Esophagus squamous epithelium (tissue), 5 donors: ENCODE data around the gene THBS1. TPM values are rescaled to one million over a fixed set of nuclear protein-coding genes. Genes with fewer than 3 reads are reported as not detected.

Experiments used
- DNase-seq: peaks from one replicate; lab custom pipeline; 2025; lab: John Stamatoyannopoulos, UW
- H3K27ac ChIP-seq, 4 donors: fragments of 200-600 bp; sonication (generic); one replicate each; pipeline ENCODE4 v1.5.1; 2016 to 2019; ENCODE audit warnings: mild to moderate bottlenecking in 1 of 4
- H3K27me3 ChIP-seq, 4 donors: fragments of 200-600 bp; sonication (generic); 1 replicate in 3 of 4; 2 replicates in 1 of 4; pipeline versions ENCODE4 v1.5.1 to v1.6.0; 2017 to 2021; ENCODE audit warnings: antibody characterized with exemption in 1 of 4
- H3K36me3 ChIP-seq, 3 donors: fragments of 200-600 bp; sonication (generic); one replicate each; pipeline ENCODE4 v1.5.1; 2016 to 2019
- H3K4me1 ChIP-seq, 3 donors: fragments of 200-600 bp; sonication (generic); one replicate each; pipeline ENCODE4 v1.5.1; 2017 to 2019
- H3K4me3 ChIP-seq, 4 donors: fragments of 200-600 bp; sonication (generic); 1 replicate in 3 of 4; 2 replicates in 1 of 4; pipeline ENCODE4 v1.5.1; 2016 to 2019; ENCODE audit warnings: mild to moderate bottlenecking in 2 of 4, moderate library complexity in 1 of 4
- H3K9me3 ChIP-seq, 3 donors: fragments of 200-600 bp; sonication (generic); one replicate each; pipeline ENCODE4 v1.5.1; 2016 to 2019
- POLR2A ChIP-seq, 4 donors: fragments of 450-650 bp; IDR thresholded peaks; one replicate each; pipeline ENCODE4 v1.6.1; 2017; ENCODE audit warnings: antibody characterized with exemption in 4 of 4, mild to moderate bottlenecking in 4 of 4, moderate library complexity in 3 of 4
- WGBS, 2 donors: methylation state at CpG; one replicate each; pipeline ENCODE4 v1.1.5; 2018; 5-methylcytosine and 5-hydroxymethylcytosine counted together
- intact Hi-C: fragments of 100-400 bp; cut with DNase I; formaldehyde crosslinking; loops from one replicate; pipeline ENCODE4 v1.15.0; 2022
- total RNA-seq, 4 donors: library from RNA; depleted of rRNA; stranded (reverse); fragments of >200 nt; gene quantifications; one replicate each; pipeline ENCODE4 v1.1.0, GENCODE V29; 2016
- TF ChIP-seq, protein P1 (sequence below), 6 experiments: fragments of 450-650 bp in 4 of 6; fragments of 200-600 bp in 2 of 6; sonication (generic) in 2 of 6; IDR thresholded peaks; one replicate each; pipeline ENCODE4 v1.5.1; 2016 to 2019; ENCODE audit warnings: antibody characterized with exemption in 6 of 6, mild to moderate bottlenecking in 4 of 6, moderate library complexity in 4 of 6
- donor health status: DM: yes; HTN: yes; CAD: no.

Gene THBS1
- total RNA-seq, 4 donors from 2014 or later, result 6.3 to 110 (median 63.8) TPM

DNA sequence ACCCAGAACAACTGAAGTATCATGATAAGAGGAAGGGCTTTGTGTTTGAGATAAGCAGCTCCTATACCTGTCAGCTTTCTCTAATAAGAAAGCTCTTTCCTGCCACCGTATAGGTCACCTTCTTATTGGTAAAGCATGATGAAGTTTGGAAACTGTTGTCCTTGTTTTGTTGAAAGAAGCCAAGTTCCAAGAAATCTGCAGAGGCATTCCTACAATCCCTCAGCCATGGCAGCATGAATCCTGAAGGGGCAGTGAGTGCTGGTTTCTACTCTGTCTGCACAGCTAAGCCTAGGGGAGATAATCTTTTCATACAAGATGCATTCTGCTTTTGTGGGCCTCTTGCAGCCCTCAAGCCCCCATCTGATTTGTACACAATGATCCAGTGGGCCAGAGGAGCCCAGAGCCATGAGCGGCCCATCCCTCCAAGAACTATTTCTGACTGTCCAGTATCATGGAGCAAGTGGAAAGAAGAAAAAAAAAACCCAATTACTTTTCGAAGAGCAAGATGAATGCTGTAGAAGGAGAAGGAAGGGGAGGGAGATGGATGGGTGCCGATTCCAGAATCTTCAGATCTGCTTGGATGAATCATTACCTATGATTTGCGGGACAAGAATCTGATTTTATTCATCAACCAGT, 1.9 kb upstream of the THBS1 start:
- peaks cover 7 to 56% (median 9%) of the 10 kb centered on the region in 3 donors for H3K4me1 ChIP-seq
- H3K27me3 ChIP-seq, result peaks cover 0 to 8% (median 0%) of the 10 kb centered on the region in 4 donors
- 41 to 50% methylated on average over 5 of the region's 5 CpGs for WGBS, 2 donors
- no peaks in the 10 kb centered on the region for H3K9me3 ChIP-seq
- H3K4me3 ChIP-seq, result peak overlapping the region; percentile 40 to 82 (median 63)
- DNase-seq, result no peak
- peak overlapping the region; percentile 81 to 95 (median 92) for H3K27ac ChIP-seq
- peaks cover 0 to 19% (median 0%) of the 10 kb centered on the region in 3 donors for H3K36me3 ChIP-seq
- intact Hi-C loops, result no loop called here
- TF ChIP-seq, protein P1, sequence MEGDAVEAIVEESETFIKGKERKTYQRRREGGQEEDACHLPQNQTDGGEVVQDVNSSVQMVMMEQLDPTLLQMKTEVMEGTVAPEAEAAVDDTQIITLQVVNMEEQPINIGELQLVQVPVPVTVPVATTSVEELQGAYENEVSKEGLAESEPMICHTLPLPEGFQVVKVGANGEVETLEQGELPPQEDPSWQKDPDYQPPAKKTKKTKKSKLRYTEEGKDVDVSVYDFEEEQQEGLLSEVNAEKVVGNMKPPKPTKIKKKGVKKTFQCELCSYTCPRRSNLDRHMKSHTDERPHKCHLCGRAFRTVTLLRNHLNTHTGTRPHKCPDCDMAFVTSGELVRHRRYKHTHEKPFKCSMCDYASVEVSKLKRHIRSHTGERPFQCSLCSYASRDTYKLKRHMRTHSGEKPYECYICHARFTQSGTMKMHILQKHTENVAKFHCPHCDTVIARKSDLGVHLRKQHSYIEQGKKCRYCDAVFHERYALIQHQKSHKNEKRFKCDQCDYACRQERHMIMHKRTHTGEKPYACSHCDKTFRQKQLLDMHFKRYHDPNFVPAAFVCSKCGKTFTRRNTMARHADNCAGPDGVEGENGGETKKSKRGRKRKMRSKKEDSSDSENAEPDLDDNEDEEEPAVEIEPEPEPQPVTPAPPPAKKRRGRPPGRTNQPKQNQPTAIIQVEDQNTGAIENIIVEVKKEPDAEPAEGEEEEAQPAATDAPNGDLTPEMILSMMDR (IDR thresholded peaks at IDR 0.05), result peak in 1 of 6 experiments; percentile 4
- TF ChIP-seq POLR2A (IDR thresholded peaks at IDR 0.05), result no peak

DNA sequence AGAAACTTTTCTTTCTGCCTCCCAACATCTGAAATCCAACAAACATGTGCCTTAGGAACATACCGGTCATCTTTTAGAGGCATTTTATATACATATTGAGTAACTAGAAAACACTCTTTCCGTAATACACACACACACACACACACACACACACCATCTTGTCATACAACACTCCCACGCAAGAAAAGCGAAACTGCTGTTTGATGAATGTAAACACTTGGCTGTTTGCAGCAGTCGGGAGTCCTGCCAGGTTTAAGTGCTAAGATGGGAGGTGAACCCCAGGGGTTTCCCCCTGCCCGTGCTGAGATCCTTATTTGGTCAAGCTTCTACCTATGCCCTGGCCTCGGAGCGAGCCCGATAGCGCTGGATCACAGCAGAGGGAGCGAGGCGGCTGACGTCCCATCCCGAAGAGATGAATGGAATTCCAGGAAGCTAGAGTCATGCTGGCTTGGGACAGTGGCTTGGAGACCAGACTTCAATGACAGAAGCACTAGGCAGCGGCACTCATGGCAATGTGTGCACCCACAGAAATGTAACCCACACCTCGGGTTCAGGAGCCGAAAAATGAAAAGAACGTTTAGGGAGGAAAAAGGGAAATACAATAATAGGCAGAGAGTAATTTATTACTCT, 1.3 kb upstream of the THBS1 start:
- no peak for DNase-seq
- Histone ChIP-seq H3K4me3 (peak overlapping the region; percentile 40 to 82 (median 63)), H3K36me3 (peaks cover 0 to 25% (median 0%) of the 10 kb centered on the region in 3 donors), H3K4me1 (peaks cover 7 to 62% (median 9%) of the 10 kb centered on the region in 3 donors), H3K9me3 (no peaks in the 10 kb centered on the region), H3K27me3 (peaks cover 0 to 8% (median 0%) of the 10 kb centered on the region in 4 donors), H3K27ac (peak overlapping the region; percentile 81 to 95 (median 92))
- intact Hi-C loops, result loop anchor here (5.0 to 10.0 kb wide), 3 partner anchors 175 to 762 kb away; no protein-coding TSS in a partner anchor
- no peak for TF ChIP-seq POLR2A (IDR thresholded peaks at IDR 0.05)
- TF ChIP-seq, protein P1 (IDR thresholded peaks at IDR 0.05), result no peak
- 17 to 23% methylated on average over 12 to 18 of the region's 18 CpGs for WGBS, 2 donors

DNA sequence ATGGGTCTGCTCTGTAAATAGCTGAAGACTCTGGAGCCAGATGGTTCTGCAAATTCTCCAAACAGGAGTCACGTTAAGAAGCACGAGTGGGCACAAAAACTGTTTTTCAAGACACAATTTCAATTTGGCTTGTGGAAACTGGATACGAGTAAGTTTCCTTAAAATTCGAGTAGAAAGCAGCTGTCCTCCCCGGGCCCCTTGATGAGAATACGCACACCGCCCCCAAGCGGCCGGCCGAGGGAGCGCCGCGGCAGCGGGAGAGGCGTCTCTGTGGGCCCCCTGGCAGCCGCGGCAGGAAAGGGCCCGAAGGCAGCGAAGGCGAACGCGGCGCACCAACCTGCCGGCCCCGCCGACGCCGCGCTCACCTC, 778 bp upstream of the THBS1 start:
- peak overlapping the region; percentile 81 to 95 (median 92) for H3K27ac ChIP-seq
- peaks cover 7 to 67% (median 9%) of the 10 kb centered on the region in 3 donors for H3K4me1 ChIP-seq
- 0 to 1% methylated on average over 4 to 25 of the region's 29 CpGs for WGBS, 2 donors
- peak in 1 of 4 donors; percentile 13 for TF ChIP-seq POLR2A (IDR thresholded peaks at IDR 0.05)
- TF ChIP-seq, protein P1 (IDR thresholded peaks at IDR 0.05), result peak; percentile 84 to 99 (median 98)
- peak overlapping the region; percentile 40 to 82 (median 63) for H3K4me3 ChIP-seq
- no peaks in the 10 kb centered on the region for H3K9me3 ChIP-seq
- DNase-seq, result peak; percentile 50
- peaks cover 0 to 8% (median 0%) of the 10 kb centered on the region in 4 donors for H3K27me3 ChIP-seq
- peaks cover 0 to 30% (median under 1%) of the 10 kb centered on the region in 3 donors for H3K36me3 ChIP-seq
- intact Hi-C loops, result loop anchor here (5.0 to 10.0 kb wide), 3 partner anchors 175 to 763 kb away; no protein-coding TSS in a partner anchor

DNA sequence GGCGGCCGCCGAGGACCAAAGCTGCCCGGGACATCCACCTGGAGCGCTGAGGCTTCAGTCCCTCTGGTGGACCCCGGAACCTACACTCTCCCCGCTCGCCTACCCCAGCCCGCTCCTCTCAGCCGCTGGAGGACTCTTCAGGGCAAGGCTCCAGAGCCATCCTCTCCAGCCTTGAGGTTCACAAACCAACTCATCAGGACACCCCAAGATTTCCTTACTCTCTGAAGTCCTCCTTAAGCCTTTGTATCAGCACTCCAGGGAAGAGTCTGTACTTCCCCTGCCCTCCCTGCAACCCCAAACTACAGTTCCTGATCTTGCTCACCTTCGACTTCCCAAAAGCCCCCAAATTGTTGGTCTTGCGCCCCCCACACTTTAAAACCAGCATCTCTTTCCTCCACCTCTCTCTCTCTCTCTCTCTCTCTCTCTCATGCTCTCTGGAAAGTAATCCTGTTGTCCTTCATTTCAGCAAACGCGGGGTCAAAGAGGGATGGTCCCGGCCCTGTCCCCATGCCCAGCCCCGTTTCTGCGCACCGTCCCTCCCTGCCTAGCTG, 438 bp downstream of the THBS1 start:
- H3K36me3 ChIP-seq, result peaks cover 0 to 42% (median 12%) of the 10 kb centered on the region in 3 donors
- intact Hi-C loops, result loop anchor here (5.0 to 10.0 kb wide), 3 partner anchors 173 to 764 kb away; no protein-coding TSS in a partner anchor
- H3K9me3 ChIP-seq, result no peaks in the 10 kb centered on the region
- TF ChIP-seq, protein P1 (IDR thresholded peaks at IDR 0.05), result no peak
- TF ChIP-seq POLR2A (IDR thresholded peaks at IDR 0.05), result no peak
- H3K27me3 ChIP-seq, result peaks cover 0 to 8% (median 0%) of the 10 kb centered on the region in 4 donors
- DNase-seq, result no peak
- peaks cover 7 to 79% (median 20%) of the 10 kb centered on the region in 3 donors for H3K4me1 ChIP-seq
- WGBS, 2 donors, result 3 to 8% methylated on average over 14 to 15 of the region's 18 CpGs
- H3K4me3 ChIP-seq, result peak overlapping the region; percentile 40 to 82 (median 63)
- H3K27ac ChIP-seq, result peak overlapping the region; percentile 81 to 95 (median 92)
